Globus pallidus (tissue), 1 donor: Measurements from ENCODE around the gene CASP8.

ENCODE experiments used
- DNase-seq: peaks from one replicate; pipeline ENCODE4 v3.0.0-alpha.2; 2015; ENCODE audit warnings: low spot score

The CASP8 gene

DNA sequence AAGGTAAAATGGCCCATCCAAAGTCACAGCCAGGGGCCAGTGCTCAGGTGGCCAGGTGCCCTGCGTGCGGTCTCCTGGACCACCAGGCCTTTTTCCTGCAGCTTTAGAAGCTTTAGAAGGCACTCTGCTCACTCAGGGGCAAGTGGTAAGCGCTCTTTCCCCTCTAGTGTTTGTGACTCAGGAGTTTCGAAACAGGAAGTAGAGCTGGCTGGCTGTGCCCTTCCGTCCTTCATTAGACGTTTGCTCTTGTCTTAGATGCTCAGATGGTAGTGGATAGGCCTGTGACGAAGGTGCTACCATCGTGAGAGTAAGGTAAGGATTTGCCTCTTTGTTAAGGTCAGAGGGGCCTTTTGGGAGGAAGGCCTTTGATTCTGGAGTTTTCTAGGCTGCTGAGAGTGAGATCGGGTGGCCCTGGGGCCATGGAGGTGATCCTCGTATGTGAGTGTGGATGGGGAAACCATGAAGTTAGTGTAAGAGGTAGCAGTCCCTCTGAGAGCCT is at the start of gene CASP8:
Gene CASP8 (plus strand): TSS at position 235 of the 499 bp plus-strand sequence. CDS start 5,951 bp downstream, outside the sequence.
- peak; percentile 35 for DNase-seq

- DNase-seq: no peak
These were observed 44.4 kb upstream of the CASP8 start for GRCh38 chr2:201215963-201216362.

DNA sequence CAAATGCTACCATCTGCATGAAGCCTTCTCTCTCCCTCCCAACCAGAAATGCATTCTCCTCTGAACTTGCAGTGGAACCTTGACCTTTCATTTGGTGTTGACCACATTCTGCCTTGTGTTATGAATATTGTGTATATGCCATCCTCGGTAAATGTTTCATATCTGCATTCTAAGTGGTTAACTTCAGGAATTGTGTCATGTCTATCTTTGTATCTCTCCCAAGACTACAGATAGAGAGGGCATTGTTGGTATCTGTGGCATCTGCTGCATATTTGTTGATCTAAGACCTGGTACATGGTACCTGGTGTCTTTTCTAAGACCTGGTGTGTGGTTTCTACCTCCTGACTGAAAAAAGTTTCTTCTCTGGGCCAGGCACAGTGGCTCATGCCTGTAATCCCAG is 43.4 kb upstream of the CASP8 start:
- no peak for DNase-seq

DNA sequence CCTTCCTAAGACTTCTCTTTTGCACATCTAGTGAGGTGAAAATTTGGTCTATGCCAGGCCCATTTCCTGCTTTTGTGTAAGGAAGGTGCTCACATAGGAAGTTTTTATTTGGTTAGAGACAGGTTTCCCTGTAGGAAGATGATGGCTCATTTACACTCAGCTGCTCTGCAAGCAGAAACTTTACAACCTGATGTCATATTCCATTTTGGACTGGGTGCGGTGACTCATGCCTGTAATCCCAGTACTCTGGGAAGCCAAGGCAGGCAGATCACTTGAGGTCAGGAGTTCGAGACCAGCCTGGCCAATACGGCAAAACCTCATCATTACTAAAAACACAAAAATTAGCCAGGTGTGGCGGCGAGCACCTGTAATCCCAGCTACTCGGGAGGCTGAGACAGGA is 41.6 kb upstream of the CASP8 start:
- no peak for DNase-seq

DNA sequence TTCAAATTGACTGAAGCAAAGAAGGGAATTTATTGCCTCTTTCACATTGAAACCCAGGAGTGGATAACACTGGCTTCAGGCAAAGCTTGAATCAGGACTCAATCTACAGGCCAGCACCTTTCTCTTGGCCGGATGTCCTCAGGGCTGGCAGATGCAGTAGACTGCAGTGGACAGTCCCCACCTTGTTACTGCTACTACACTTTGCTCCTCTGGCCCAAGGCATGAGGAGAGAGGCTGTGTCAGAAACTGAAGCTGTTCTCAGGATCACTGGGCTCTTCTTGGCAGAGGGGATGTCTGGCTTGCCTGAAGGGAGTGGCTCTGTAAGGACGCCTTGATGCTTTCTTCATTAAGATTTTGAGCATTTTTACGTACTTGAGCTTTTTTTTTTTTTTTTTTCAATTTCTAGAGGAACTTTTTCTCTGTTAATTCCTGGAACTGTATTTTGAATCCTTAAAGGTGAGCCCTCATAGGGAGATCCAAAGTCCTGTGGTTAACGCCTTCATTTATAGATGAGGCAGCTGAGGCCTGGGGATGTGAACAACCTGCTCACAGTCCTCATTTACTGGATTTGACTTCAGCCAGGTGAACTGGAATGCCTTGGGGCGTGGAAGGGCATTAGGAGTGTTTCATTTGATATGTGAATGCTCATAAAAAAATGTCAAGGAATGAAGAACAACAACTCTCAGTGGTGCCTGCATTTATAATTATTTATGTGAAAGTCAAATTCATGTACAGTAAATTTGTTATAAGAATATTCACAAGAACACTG is 40.8 kb upstream of the CASP8 start:
- no peak for DNase-seq

GRCh38 chr2:201220102-201220570 is 40.2 kb upstream of the CASP8 start:
- DNase-seq: peak; percentile 23

DNA sequence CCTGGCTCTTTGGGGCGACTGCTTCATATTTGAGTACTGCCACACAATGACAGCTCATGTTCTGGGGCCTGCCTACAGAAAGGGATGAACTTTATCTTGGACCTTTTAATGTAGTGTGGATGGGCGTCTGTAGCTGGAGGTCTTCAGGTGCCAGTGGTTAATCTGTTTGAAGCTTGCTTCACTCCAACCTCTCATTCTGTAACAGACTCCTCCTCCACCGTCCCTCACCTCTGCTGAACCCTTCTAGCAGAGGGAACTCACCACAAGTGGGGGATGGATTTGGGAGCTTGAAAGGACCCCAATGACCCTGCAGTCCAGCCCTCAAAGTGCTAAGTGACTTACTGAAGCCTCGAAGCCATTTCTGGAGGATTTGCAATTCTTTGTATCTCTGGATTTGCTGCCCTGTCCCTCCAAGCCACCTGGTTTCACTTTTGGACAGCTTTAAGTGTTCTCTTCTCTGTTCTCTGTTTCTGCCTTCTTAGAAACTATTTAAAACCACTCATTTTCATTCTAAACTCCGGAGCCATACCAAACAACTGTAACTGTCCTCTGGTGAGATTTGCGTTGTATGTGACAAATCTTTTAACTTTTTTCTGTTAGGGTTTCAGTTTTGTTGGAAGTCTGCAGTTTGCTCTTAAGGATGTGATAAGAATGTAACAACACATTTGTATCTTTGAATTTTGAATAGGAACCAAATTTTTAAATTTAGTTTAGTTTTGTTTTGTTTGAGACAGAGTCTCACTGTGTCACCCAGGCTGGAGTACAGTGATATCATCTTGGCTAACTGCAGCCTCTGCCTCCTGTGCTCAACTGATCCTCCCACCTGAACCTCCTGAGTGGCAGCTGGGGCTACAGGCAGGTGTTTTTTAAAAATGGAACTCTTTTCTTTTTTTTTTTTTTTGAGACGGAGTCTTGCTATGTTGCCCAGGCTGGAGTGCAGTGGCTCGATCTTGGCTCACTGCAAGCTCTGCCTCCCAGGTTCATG is 37.0 kb upstream of the CASP8 start:
- DNase-seq: no peak

DNA sequence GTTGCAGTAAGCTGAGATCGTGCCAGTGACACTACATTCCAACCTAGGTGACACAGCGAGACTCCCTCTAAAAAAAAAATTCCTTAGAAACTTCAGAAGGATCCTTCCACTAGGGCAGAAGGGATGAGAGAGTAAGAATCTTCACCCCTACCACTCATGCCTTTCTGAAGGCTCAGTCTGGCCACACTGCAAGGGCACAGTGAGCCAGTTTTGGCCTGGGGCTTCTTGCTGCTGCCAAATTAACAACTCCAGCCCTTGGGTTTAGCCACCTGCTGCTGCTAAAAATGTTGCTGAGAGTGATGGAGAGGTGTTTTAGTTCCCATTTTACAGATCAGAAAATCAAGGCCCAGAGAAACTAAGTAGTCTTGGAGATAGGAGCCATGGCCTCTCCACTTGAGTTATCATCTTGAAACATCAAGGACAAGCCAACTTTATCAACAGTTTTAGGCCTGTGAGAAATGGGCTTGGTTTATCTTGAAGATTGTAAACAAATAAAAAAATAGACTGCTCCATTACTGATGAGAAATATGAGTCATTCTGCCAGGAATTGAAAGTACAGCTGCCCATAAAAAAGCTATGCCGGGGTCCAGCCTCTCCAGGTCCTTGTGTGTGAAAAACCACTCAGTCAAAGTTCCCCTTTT is 31.9 kb upstream of the CASP8 start:
- no peak for DNase-seq

DNA sequence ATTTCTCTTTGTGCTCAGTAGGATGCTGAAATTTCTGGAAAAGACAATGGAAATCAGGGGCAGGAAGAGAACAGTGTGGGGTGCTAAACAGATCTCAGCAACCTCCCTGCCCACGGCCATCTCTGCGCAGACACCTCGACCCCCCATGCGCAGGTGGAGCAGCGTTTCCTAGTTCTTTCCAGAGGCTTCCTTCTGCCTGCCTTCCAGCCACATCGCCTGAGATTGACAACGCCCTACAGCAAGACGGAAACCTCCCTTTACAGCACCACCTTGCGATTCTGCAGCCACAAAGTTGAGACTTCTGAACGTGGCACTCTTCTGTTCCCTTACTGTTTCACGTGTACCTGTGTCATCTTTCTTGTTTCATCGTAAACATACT is 31.4 kb upstream of the CASP8 start:
- no peak for DNase-seq

DNA sequence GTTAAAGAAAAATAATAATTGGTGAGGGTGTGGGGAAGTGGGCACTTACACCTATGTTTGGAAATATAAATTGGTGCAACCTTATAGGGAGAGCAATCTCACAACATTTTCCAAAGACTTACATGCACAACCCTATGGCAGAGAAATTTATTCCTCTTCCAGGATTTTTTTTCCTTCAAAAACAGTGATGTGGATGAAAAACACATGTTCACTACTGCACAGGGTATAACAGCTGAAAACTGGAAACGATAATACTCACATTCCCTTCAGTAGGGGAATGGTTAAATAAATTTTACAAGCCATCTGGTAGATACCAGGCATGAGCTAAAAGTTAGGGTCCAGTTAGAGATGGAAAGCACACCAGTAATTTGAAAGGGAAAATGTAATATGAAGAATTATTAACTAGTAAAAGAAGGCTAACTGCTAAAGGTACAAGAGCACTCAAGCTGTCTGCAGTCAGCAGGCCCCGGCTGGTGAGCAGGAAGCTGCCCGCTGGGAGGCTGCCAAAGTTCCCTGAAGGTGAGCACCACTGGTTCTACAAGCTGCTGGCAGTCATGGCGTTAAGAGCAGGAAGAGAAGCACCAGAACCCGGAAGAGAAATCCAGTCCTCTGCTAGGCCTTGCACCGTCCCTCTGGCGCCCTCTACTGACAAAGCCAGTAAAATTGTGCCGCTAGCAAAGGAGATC is 28.4 kb upstream of the CASP8 start:
- peak; percentile 75 for DNase-seq

DNA sequence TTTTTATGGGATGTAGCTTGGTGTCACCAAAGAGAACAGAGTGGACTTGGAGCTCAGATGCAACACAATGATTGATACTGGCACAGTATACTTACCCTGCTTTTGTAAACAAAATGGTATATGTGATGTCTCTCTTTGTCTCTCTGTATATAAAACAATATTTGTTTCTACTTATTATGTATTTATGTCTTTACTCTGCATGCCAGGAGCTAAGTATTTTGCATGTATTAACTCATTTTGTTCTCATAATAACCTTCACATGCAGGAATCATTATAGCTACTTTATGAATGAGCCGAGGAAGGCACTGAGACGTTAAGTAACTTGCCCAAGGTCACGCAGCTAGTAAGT is 27.9 kb upstream of the CASP8 start:
- DNase-seq: no peak

DNA sequence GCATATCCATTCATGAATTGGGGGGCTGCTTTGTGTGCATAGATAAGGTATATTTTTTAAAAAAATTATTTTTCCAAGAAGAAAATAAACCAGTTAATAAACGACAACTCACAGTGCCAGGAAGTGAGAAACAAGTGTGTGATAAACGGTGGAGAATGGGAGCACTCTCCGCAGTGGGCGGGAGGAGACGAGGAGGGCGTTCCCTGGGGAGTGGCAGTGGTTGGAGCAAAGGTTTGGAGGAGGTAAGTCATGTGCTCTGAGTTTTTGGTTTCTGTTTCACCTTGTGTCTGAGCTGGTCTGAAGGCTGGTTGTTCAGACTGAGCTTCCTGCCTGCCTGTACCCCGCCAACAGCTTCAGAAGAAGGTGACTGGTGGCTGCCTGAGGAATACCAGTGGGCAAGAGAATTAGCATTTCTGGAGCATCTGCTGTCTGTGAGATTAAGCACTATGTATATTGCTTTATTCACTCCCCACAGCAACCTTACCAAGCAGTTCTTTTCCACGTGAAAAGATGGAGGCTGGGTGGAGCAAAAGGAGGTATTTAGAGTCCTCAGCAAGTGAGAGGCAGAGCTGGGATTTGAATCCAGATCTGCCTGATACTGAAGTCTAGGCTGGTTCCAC is 27.0 kb upstream of the CASP8 start:
- peak; percentile 28 for DNase-seq

DNA sequence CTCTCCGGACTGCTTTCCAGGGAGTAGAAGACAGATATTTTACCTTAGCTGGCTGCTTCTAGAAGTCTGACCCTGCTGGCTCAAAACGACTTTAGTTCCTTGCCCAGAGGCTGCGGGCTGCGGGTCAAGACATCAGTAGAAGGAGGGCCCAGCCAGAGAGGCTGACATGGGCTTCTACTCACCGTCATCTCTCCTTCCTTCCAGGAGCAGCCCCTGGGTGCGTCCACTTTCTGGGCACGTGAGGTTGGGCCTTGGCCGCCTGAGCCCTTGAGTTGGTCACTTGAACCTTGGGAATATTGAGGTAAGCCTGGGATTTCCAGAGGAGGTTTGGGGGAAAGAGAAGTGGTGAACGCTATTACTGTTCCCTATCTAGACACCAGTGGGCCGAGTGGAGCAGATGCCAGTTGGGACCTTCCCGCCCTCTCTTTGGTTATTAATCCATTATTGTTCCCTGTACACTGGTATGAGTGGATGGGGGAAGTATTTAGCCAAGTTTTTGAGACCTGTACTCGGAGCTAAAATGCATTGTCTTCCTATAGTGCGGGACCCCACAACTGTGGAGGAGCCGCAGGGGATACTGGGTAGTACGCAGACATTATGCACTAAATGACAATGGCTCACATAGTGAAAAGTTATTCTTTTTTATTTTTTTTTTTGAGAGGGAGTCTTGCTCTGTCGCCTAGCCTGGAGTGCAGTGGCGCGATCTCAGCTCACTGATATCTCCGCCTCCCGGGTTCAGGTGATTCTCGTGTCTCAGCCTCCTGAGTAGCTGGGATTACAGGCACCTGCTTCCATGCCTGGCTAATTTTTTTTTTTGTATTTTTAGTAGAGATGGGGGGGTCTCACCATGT is 26.3 kb upstream of the CASP8 start:
- DNase-seq: no peak

DNA sequence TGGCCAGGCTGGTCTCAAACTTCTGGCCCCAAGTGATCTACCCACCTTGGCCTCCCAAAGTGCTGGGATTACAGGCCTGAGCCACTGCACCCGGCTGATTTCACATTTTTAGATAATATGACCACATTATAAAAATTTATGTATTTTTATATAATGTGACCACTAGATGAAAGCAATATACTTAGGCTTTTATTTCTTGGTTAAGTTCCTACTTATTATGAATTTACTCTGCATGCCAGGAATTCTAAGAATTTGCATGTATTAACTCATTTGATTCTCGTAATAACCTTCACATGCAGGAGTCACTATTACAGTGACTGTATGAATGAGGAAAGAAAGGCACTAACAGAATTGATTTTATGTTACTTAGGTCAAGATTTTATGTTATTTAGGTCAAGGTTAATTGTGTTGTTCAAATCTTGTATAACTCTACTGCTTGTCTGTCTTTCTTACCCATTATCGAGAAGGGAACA is 25.6 kb upstream of the CASP8 start:
- no peak for DNase-seq

DNA sequence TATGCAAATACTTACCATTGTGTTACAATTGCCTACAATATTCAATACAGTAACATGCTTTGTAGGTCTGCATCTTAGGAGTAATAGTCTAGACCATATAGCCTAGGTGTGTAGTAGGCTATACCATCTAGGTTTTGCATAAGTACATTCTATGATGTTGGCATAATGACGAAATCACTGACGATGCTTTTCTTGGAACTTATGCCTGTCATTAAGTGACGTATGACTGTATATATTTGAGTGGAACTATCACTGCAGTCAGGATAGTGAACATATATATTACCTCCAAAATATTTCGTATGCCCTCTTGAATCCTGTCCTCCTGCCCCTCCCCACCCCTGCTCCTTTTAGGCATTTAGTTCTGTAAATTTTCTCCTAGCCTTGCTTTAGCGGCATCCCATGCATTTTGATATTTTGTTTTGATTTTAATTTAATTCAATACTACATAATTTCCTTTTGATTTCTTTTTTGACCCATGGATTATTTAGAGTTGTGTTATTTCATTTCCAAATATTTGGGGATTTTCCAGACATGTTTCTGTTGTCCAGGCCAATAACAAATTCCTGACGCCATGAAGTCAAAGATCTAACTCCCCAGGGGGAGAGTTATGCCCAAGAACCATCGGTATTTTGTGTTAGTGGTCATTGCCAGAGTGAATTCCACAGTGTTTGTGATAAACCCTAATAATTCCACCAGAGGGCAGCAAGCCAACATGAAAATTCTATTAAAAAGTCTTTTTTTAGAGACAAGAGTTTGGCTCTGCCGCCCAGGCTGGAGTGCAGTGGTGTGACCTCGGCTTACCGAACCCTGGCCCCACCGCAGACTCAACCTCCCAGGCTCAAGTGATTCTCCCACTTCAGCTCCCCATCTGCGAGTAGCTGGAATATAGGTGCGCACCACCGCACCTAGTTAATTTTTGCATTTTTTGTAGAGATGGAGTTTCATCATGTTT is 24.2 kb upstream of the CASP8 start:
- DNase-seq: peak; percentile 63

- DNase-seq: no peak
These were observed 22.7 kb upstream of the CASP8 start for GRCh38 chr2:201237486-201238123.

DNA sequence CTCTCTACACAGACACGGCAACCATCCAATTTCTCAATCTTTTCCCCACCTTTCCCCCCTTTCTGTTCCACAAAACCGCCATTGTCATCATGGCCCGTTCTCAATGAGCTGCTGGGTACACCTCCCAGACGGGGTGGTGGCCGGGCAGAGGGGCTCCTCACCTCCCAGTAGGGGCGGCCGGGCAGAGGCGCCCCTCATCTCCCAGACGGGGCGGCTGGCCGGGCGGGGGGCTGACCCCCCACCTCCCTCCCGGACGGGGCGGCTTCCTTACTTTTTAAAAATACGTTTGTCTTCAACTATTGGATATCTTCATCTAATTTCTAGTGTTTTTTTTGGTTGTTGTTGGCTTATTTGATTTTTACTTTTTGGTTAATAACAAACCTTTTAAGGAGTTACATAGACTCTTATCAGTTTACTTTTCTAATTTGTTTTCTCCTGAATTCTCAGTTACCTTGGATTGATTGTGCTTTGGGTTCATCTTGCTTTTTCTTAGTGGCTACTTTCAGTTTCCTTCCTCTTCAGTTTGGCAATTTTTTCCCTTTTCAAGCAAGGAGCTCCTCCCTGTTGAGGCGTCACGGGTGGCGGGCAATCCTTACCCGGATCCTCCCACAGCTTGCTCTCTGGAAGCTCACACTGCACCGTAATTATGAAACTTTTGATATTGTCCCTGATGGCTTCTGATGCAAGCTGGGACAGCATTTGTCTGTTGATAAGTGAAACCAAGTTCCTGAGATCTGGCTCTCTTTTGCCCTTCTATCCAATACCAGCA is 21.0 kb upstream of the CASP8 start:
- DNase-seq: peak; percentile 32
